Small intestine (tissue), 7 donors: Measurements from ENCODE around the gene RFLNA. TPM values are rescaled to one million over a fixed set of nuclear protein-coding genes. Genes with fewer than 3 reads are reported as not detected.

ENCODE experiments used
- DNase-seq, 2 donors: peaks; one replicate each; pipeline versions ENCODE4 v3.0.0 to v3.0.0-alpha.2; 2013
- FAIRE-seq: peaks from 2 replicates; lab custom pipeline; 2012; peaks lifted over from hg19 to GRCh38; lab: Jason Lieb, UNC
- H3K27ac ChIP-seq, 3 donors: one replicate each; pipeline ENCODE4 v1.5.1; 2013; ENCODE audit warnings: low read length in 2 of 3, mild to moderate bottlenecking in 2 of 3, control low read depth in 1 of 3, inconsistent platforms in 1 of 3, low read depth in 1 of 3, moderate library complexity in 1 of 3
- H3K27me3 ChIP-seq, 3 donors: one replicate each; pipeline ENCODE4 v1.6.1; 2013; ENCODE audit warnings: low read length in 3 of 3, inconsistent platforms in 1 of 3; ENCODE audit not compliant: control insufficient read depth in 3 of 3, insufficient read depth in 3 of 3
- H3K36me3 ChIP-seq, 3 donors: one replicate each; pipeline ENCODE4 v1.6.1; 2013; ENCODE audit warnings: low read length in 3 of 3, inconsistent platforms in 1 of 3, low read depth in 1 of 3, mild to moderate bottlenecking in 1 of 3, moderate library complexity in 1 of 3; ENCODE audit not compliant: control insufficient read depth in 3 of 3, insufficient read depth in 2 of 3
- H3K4me1 ChIP-seq, 3 donors: one replicate each; pipeline ENCODE4 v1.6.1; 2013; ENCODE audit warnings: low read length in 2 of 3, inconsistent platforms in 1 of 3, low read depth in 1 of 3, mild to moderate bottlenecking in 1 of 3, moderate library complexity in 1 of 3; ENCODE audit not compliant: control insufficient read depth in 3 of 3, insufficient read depth in 2 of 3
- H3K4me3 ChIP-seq, 3 donors: one replicate each; pipeline ENCODE4 v1.5.1; 2013; ENCODE audit warnings: low read length in 3 of 3, control low read depth in 1 of 3, inconsistent platforms in 1 of 3, low read depth in 1 of 3, mild to moderate bottlenecking in 1 of 3, moderate library complexity in 1 of 3
- H3K9me3 ChIP-seq, 2 donors: one replicate each; pipeline ENCODE4 v1.6.1; 2013; ENCODE audit warnings: low read depth in 1 of 2, low read length in 1 of 2; ENCODE audit not compliant: control insufficient read depth in 2 of 2, insufficient read depth in 1 of 2
- WGBS, 3 donors: extraction: QIAGEN DNeasy Blood & Tissue Kit; methylation state at CpG; one replicate each; pipeline ENCODE4 v1.1.7; 2013; 5-methylcytosine and 5-hydroxymethylcytosine counted together
- polyA plus RNA-seq, 4 donors: library from polyadenylated mRNA; stranded (reverse) in 3 of 4; unstranded in 1 of 4; fragments of 200-250 nt in 3 of 4; fragments of 120-200 nt in 1 of 4; gene quantifications; one replicate each; pipeline versions ENCODE4 v1.2.1 to v1.2.3, GENCODE V29; 2013
- donor health status: healthy with polysubstance abuse.
- donor health status: control.
- donor health status: control.
- donor health status: Bipolar disorder and iron deficiency.
- donor health status: healthy.

The RFLNA gene
- polyA plus RNA-seq, 4 donors = 15.9 to 92.7 (median 28.3) TPM

GRCh38 chr12:124327362-124328043 lies 32.6 kb downstream of the RFLNA start:
- no peaks in the 10 kb centered on the region for H3K27me3 ChIP-seq
- H3K4me3 ChIP-seq = no peak overlapping the region
- peaks cover 23 to 85% (median 32%) of the 10 kb centered on the region in 3 donors for H3K36me3 ChIP-seq
- FAIRE-seq = no peak
- DNase-seq = no peak
- H3K4me1 ChIP-seq = no peaks in the 10 kb centered on the region
- 68 to 84% (median 75%) methylated on average over 16 to 18 of the region's 18 CpGs for whole genome bisulfite sequencing, 3 donors
- peaks cover 0 to 17% of the 10 kb centered on the region in 2 donors for H3K9me3 ChIP-seq
- H3K27ac ChIP-seq = no peak overlapping the region

GRCh38 chr12:124328116-124328515 lies 33.2 kb downstream of the RFLNA start:
- no peak for DNase-seq
- Histone ChIP-seq H3K27ac (no peak overlapping the region), H3K27me3 (no peaks in the 10 kb centered on the region), H3K36me3 (peaks cover 24 to 90% (median 38%) of the 10 kb centered on the region in 3 donors), H3K9me3 (peaks cover 0 to 17% of the 10 kb centered on the region in 2 donors), H3K4me1 (no peaks in the 10 kb centered on the region), H3K4me3 (no peak overlapping the region)
- no peak for FAIRE-seq
- WGBS, 3 donors = 77 to 89% (median 83%) methylated on average over 13 of the region's 13 CpGs

- H3K27ac ChIP-seq = no peak overlapping the region
- FAIRE-seq = no peak
- no peaks in the 10 kb centered on the region for H3K4me1 ChIP-seq
- peaks cover 0 to 13% of the 10 kb centered on the region in 2 donors for H3K9me3 ChIP-seq
- H3K27me3 ChIP-seq = no peaks in the 10 kb centered on the region
- no peak for DNase-seq
- 82 to 89% (median 88%) methylated on average over 14 of the region's 14 CpGs for WGBS, 3 donors
- no peak overlapping the region for H3K4me3 ChIP-seq
- peaks cover 23 to 91% (median 42%) of the 10 kb centered on the region in 3 donors for H3K36me3 ChIP-seq
Observed at GRCh38 chr12:124328636-124329035, 33.7 kb downstream of the RFLNA start.

GRCh38 chr12:124332058-124332672 lies 37.3 kb downstream of the RFLNA start:
- WGBS, 3 donors = 94 to 96% (median 95%) methylated on average over 15 of the region's 15 CpGs
- Histone ChIP-seq H3K4me1 (no peaks in the 10 kb centered on the region), H3K4me3 (no peak overlapping the region), H3K27me3 (no peaks in the 10 kb centered on the region), H3K36me3 (peaks cover 20 to 94% (median 46%) of the 10 kb centered on the region in 3 donors), H3K9me3 (no peaks in the 10 kb centered on the region), H3K27ac (no peak overlapping the region)
- FAIRE-seq (no peak), DNase-seq (no peak)

- Histone ChIP-seq H3K4me3 (no peak overlapping the region), H3K36me3 (peaks cover 20 to 96% (median 47%) of the 10 kb centered on the region in 3 donors), H3K27me3 (no peaks in the 10 kb centered on the region), H3K4me1 (no peaks in the 10 kb centered on the region), H3K27ac (no peak overlapping the region), H3K9me3 (no peaks in the 10 kb centered on the region)
- FAIRE-seq (no peak), DNase-seq (no peak)
- WGBS, 3 donors = 92 to 94% (median 94%) methylated on average over 10 to 12 of the region's 12 CpGs
Observed at GRCh38 chr12:124332900-124333299, 38.0 kb downstream of the RFLNA start.

GRCh38 chr12:124333724-124334123 lies 38.8 kb downstream of the RFLNA start:
- H3K9me3 ChIP-seq = no peaks in the 10 kb centered on the region
- H3K4me3 ChIP-seq = no peak overlapping the region
- no peak overlapping the region for H3K27ac ChIP-seq
- 84 to 87% (median 85%) methylated on average over 20 of the region's 20 CpGs for WGBS, 3 donors
- DNase-seq (no peak), FAIRE-seq (no peak)
- H3K36me3 ChIP-seq = peaks cover 23 to 94% (median 47%) of the 10 kb centered on the region in 3 donors
- no peaks in the 10 kb centered on the region for H3K4me1 ChIP-seq
- no peaks in the 10 kb centered on the region for H3K27me3 ChIP-seq

GRCh38 chr12:124334266-124334665 lies 39.4 kb downstream of the RFLNA start:
- Histone ChIP-seq H3K36me3 (peaks cover 23 to 89% (median 47%) of the 10 kb centered on the region in 3 donors), H3K27ac (no peak overlapping the region), H3K4me3 (no peak overlapping the region), H3K27me3 (no peaks in the 10 kb centered on the region), H3K4me1 (no peaks in the 10 kb centered on the region), H3K9me3 (no peaks in the 10 kb centered on the region)
- FAIRE-seq = no peak
- no peak for DNase-seq
- WGBS, 3 donors = 93 to 98% (median 94%) methylated on average over 16 of the region's 16 CpGs

GRCh38 chr12:124334976-124335375 lies 40.1 kb downstream of the RFLNA start:
- H3K4me1 ChIP-seq = no peaks in the 10 kb centered on the region
- H3K27ac ChIP-seq = no peak overlapping the region
- H3K9me3 ChIP-seq = no peaks in the 10 kb centered on the region
- DNase-seq (no peak), FAIRE-seq (no peak)
- 72 to 84% (median 82%) methylated on average over 13 to 14 of the region's 14 CpGs for WGBS, 3 donors
- H3K4me3 ChIP-seq = no peak overlapping the region
- no peaks in the 10 kb centered on the region for H3K27me3 ChIP-seq
- H3K36me3 ChIP-seq = peaks cover 23 to 88% (median 47%) of the 10 kb centered on the region in 3 donors
